Smooth muscle cell (in vitro differentiated cells): ENCODE results near the gene OSER1. TPM values are rescaled to one million over a fixed set of nuclear protein-coding genes. Genes with fewer than 3 reads are reported as not detected.

ENCODE experiments used
- DNase-seq: peaks from one replicate; lab custom pipeline; 2025; ENCODE audit not compliant: unreplicated experiment; lab: John Stamatoyannopoulos, UW
- H2AFZ ChIP-seq: fragments of 200-600 bp; sonication (generic); 2 replicates; pipeline ENCODE4 v1.6.0; 2016; ENCODE audit warnings: antibody characterized with exemption, low read depth, mild to moderate bottlenecking
- H3F3A ChIP-seq: fragments of 200-600 bp; sonication (generic); 2 replicates; pipeline ENCODE4 v1.6.0; 2017; ENCODE audit warnings: antibody characterized with exemption, low read depth
- H3K27ac ChIP-seq: fragments of 200-600 bp; sonication (generic); 2 replicates; pipeline ENCODE4 v1.5.1; 2016; ENCODE audit warnings: low read depth, mild to moderate bottlenecking
- H3K27me3 ChIP-seq: fragments of 200-600 bp; sonication (generic); 2 replicates; pipeline ENCODE4 v1.6.1; 2016; ENCODE audit warnings: low read depth, mild to moderate bottlenecking
- H3K36me3 ChIP-seq: fragments of 200-600 bp; sonication (generic); 2 replicates; pipeline ENCODE4 v1.5.1; 2016; ENCODE audit warnings: low read depth
- H3K4me1 ChIP-seq: fragments of 200-600 bp; sonication (generic); 2 replicates; pipeline ENCODE4 v1.5.1; 2016; ENCODE audit warnings: low read depth
- H3K4me2 ChIP-seq: fragments of 200-600 bp; sonication (generic); 2 replicates; pipeline ENCODE4 v1.6.0; 2016; ENCODE audit warnings: mild to moderate bottlenecking
- H3K4me3 ChIP-seq: fragments of 200-600 bp; sonication (generic); 2 replicates; pipeline ENCODE4 v1.5.1; 2016; ENCODE audit warnings: mild to moderate bottlenecking
- H3K79me2 ChIP-seq: fragments of 200-600 bp; sonication (generic); 2 replicates; pipeline ENCODE4 v1.6.0; 2016; ENCODE audit warnings: low read depth, mild to moderate bottlenecking
- H3K9ac ChIP-seq: fragments of 200-600 bp; sonication (generic); 2 replicates; pipeline ENCODE4 v1.6.0; 2016; ENCODE audit warnings: low read depth
- H3K9me3 ChIP-seq: fragments of 200-600 bp; sonication (generic); replicated peaks from 2 replicates; pipeline ENCODE4 v1.5.1; 2016; ENCODE audit warnings: low read depth
- H4K20me1 ChIP-seq: fragments of 200-600 bp; sonication (generic); 2 replicates; pipeline ENCODE4 v1.6.0; 2016; ENCODE audit warnings: low read depth
- WGBS: methylation state at CpG from one replicate; pipeline ENCODE4 v1.1.7; 2016; ENCODE audit warnings: low lambda C conversion rate; 5-methylcytosine and 5-hydroxymethylcytosine counted together
- polyA plus RNA-seq: library from polyadenylated mRNA; unstranded; fragments of >200 nt; fragmentation: Nextera tagmentation; extraction: Ambion mirVana; gene quantifications from 2 replicates; pipeline ENCODE4 v1.2.1, GENCODE V29; 2016
- total RNA-seq: library from RNA; depleted of rRNA; stranded (reverse); fragments of >200 nt; gene quantifications from 2 replicates; pipeline ENCODE4 v1.2.3, GENCODE V29; 2014
- TF ChIP-seq, protein P1 (sequence below): fragments of 200-600 bp; sonication (generic); IDR thresholded peaks from 2 replicates; pipeline ENCODE4 v1.5.1; 2017; ENCODE audit warnings: borderline replicate concordance, mild to moderate bottlenecking, antibody characterized with exemption; ENCODE audit not compliant: insufficient read depth, poor library complexity, severe bottlenecking

OSER1 gene
- total and polyA plus RNA-seq, 2 experiments from 2014 or later = 33.1 to 42.3 TPM

DNA sequence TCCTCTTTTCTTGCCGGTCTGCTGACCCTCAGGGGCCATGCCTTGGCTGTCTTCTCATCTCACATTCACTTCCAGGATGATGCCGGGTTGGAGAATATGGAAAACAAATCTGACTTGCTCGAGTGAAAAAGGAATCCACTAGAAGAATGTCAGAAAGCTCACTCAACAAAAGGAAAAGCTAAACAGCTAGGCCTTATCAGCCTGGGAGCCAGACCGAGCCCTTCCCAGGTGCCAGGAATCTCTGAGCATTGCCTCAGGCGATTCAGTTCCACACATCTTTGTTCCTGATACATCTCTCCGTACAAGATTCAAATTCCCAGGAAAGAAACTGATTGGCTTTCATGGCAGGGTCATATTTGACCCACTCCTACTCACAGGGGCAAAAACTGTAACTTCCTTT, 9.2 kb upstream of the OSER1 start:
- Histone ChIP-seq H4K20me1 (no peaks in the 10 kb centered on the region), H2AFZ (no peak overlapping the region), H3K4me1 (no peaks in the 10 kb centered on the region), H3K4me2 (no peak overlapping the region), H3K79me2 (no peaks in the 10 kb centered on the region), H3K4me3 (no peak overlapping the region), H3K27ac (no peak overlapping the region), H3K36me3 (no peaks in the 10 kb centered on the region), H3K9ac (no peak overlapping the region), H3K9me3 (no peaks in the 10 kb centered on the region), H3K27me3 (no peaks in the 10 kb centered on the region), H3F3A (no peaks in the 10 kb centered on the region)
- WGBS = 46% methylated on average over 6 of the region's 6 CpGs
- DNase-seq = no peak
- TF ChIP-seq, protein P1, sequence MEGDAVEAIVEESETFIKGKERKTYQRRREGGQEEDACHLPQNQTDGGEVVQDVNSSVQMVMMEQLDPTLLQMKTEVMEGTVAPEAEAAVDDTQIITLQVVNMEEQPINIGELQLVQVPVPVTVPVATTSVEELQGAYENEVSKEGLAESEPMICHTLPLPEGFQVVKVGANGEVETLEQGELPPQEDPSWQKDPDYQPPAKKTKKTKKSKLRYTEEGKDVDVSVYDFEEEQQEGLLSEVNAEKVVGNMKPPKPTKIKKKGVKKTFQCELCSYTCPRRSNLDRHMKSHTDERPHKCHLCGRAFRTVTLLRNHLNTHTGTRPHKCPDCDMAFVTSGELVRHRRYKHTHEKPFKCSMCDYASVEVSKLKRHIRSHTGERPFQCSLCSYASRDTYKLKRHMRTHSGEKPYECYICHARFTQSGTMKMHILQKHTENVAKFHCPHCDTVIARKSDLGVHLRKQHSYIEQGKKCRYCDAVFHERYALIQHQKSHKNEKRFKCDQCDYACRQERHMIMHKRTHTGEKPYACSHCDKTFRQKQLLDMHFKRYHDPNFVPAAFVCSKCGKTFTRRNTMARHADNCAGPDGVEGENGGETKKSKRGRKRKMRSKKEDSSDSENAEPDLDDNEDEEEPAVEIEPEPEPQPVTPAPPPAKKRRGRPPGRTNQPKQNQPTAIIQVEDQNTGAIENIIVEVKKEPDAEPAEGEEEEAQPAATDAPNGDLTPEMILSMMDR = no peak

DNA sequence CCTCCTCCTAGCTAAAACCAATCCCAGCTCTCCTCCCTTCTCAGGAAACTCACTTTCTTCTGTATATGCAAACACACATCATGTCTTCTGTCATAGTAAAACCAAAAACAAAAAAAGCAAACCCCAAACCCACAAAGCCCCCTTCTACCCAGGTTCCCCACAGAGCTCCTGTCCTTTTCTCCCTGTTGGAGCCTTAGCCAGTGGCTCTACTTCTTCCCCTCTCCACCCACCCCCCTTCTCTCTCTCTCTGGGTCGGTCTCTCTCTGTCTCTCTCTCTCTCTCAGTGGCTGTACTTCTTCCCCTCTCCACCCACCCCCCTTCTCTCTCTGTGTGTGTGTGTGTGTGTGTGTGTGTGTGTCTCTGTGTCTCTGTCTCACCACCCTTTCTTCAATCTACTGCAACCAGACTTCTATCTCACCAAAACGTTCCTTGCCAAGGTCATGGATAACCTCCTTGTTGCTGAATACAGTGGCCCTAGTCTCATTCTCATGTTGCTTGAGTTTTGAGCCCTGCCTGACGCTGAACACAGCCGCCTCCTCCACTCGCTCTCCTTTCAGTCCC, 8.7 kb upstream of the OSER1 start:
- no peak overlapping the region for H3K9ac ChIP-seq
- no peaks in the 10 kb centered on the region for H3F3A ChIP-seq
- H3K36me3 ChIP-seq = no peaks in the 10 kb centered on the region
- 64% methylated on average over 5 of the region's 5 CpGs for WGBS
- no peak overlapping the region for H2AFZ ChIP-seq
- no peak overlapping the region for H3K4me3 ChIP-seq
- TF ChIP-seq, protein P1 = no peak
- no peaks in the 10 kb centered on the region for H3K4me1 ChIP-seq
- no peak for DNase-seq
- H3K9me3 ChIP-seq = no peaks in the 10 kb centered on the region
- H3K79me2 ChIP-seq = no peaks in the 10 kb centered on the region
- H4K20me1 ChIP-seq = no peaks in the 10 kb centered on the region
- no peak overlapping the region for H3K27ac ChIP-seq
- no peak overlapping the region for H3K4me2 ChIP-seq
- no peaks in the 10 kb centered on the region for H3K27me3 ChIP-seq

DNA sequence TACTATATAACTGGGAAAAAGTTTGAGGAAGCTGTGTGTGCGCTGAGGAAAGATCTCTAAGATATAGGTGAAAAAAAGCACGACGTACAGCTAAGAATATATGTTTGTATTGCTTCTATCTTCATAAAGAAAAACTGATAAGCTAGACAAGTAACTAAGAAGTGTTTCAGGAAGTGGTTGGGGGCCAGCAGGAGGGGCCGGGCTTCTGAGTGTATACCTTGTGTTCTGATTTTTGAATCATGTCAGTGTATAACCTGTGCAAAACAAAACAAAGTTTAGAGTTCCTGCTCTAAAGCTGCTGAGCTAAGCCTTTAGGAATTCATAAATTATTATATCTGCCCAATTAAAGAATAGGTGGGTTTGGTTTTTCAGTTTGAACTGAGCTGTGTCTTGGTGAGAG, 7.9 kb upstream of the OSER1 start:
- Histone ChIP-seq H3K4me3 (no peak overlapping the region), H3K4me1 (no peaks in the 10 kb centered on the region), H3K4me2 (no peak overlapping the region), H3K9me3 (no peaks in the 10 kb centered on the region), H3K27me3 (no peaks in the 10 kb centered on the region), H3K79me2 (no peaks in the 10 kb centered on the region), H3K36me3 (no peaks in the 10 kb centered on the region), H3F3A (no peaks in the 10 kb centered on the region), H2AFZ (no peak overlapping the region), H3K9ac (no peak overlapping the region), H3K27ac (no peak overlapping the region), H4K20me1 (no peaks in the 10 kb centered on the region)
- DNase-seq = no peak
- TF ChIP-seq, protein P1 = no peak
- 89% methylated on average over 4 of the region's 4 CpGs for WGBS
